ENCODE results near the gene SMIM21. TPM values are rescaled to one million over a fixed set of nuclear protein-coding genes. Genes with fewer than 3 reads are reported as not detected.

Gene SMIM21
- total RNA-seq, 2 experiments from 2014 or later: not detected

- H3K4me1 Mint-ChIP-seq (ENCODE audit: low read depth): no peaks in the 10 kb centered on the region
These were observed 44.3 kb upstream of the SMIM21 start for GRCh38 chr18:75471850-75472249.

GRCh38 chr18:75467851-75468250 lies 40.3 kb upstream of the SMIM21 start:
- Histone ChIP-seq H3K27me3 (ENCODE audit: control insufficient read depth in 1 of 2, insufficient read depth in 2 of 2, low read length in 2 of 2) (no peaks in the 10 kb centered on the region), H3K36me3 (ENCODE audit: insufficient read depth, low read length) (no peaks in the 10 kb centered on the region), H3K4me1 (ENCODE audit: insufficient read depth, low read length) (no peaks in the 10 kb centered on the region), H3K9me3 (ENCODE audit: control insufficient read depth in 1 of 2, insufficient read depth in 1 of 2, low read length in 2 of 2) (no peaks in the 10 kb centered on the region), H3K27ac (ENCODE audit: low read depth in 1 of 2, low read length in 2 of 2) (no peak overlapping the region), H3K4me3 (ENCODE audit: low read length) (no peak overlapping the region)
- TF ChIP-seq CTCF (IDR thresholded peaks at IDR 0.05): no peak
- intact Hi-C loops (cut with DNase I, micrococcal nuclease): no loop called here
- CTCF ChIA-PET: no interaction called here
- DNase-seq (no peak), ATAC-seq (ENCODE audit: poor library complexity) (no peak)
- H3K27ac Mint-ChIP-seq: no peak overlapping the region
- no peaks in the 10 kb centered on the region for H3K36me3 Mint-ChIP-seq (ENCODE audit: low read depth)
- no peaks in the 10 kb centered on the region for H3K4me1 Mint-ChIP-seq (ENCODE audit: low read depth)
- H3K9me3 Mint-ChIP-seq: no peaks in the 10 kb centered on the region
- H3K27me3 Mint-ChIP-seq: peaks cover 13% of the 10 kb centered on the region
- POLR2A ChIA-PET: no interaction called here
- no peak overlapping the region for H3K4me3 Mint-ChIP-seq

More at GRCh38 chr18:75471850-75472249, 44.3 kb upstream of the SMIM21 start:
- ChIA-PET POLR2A (no interaction called here), CTCF (no interaction called here)
- Histone ChIP-seq H3K4me3 (ENCODE audit: low read length) (no peak overlapping the region), H3K27me3 (ENCODE audit: control insufficient read depth in 1 of 2, insufficient read depth in 2 of 2, low read length in 2 of 2) (no peaks in the 10 kb centered on the region), H3K9me3 (ENCODE audit: control insufficient read depth in 1 of 2, insufficient read depth in 1 of 2, low read length in 2 of 2) (no peaks in the 10 kb centered on the region), H3K27ac (ENCODE audit: low read depth in 1 of 2, low read length in 2 of 2) (no peak overlapping the region), H3K4me1 (ENCODE audit: insufficient read depth, low read length) (no peaks in the 10 kb centered on the region), H3K36me3 (ENCODE audit: insufficient read depth, low read length) (no peaks in the 10 kb centered on the region)
- Mint-ChIP-seq H3K9me3 (no peaks in the 10 kb centered on the region), H3K27me3 (peaks cover 18% of the 10 kb centered on the region), H3K36me3 (ENCODE audit: low read depth) (no peaks in the 10 kb centered on the region), H3K4me3 (no peak overlapping the region), H3K27ac (no peak overlapping the region)
- ATAC-seq (ENCODE audit: poor library complexity): no peak
- no peak for DNase-seq
- TF ChIP-seq CTCF (IDR thresholded peaks at IDR 0.05): no peak
- intact Hi-C loops (cut with DNase I, micrococcal nuclease): loop anchor here in 1 of 2 experiments (10.0 kb wide), 2 partner anchors 847 to 873 kb away; no protein-coding TSS in a partner anchor

GRCh38 chr18:75467281-75467795 lies 39.8 kb upstream of the SMIM21 start:
- H3K27ac Mint-ChIP-seq: no peak overlapping the region
- intact Hi-C loops (cut with DNase I, micrococcal nuclease): no loop called here
- no peaks in the 10 kb centered on the region for H3K4me1 Mint-ChIP-seq (ENCODE audit: low read depth)
- TF ChIP-seq CTCF (IDR thresholded peaks at IDR 0.05): no peak
- no peaks in the 10 kb centered on the region for H3K4me1 ChIP-seq (ENCODE audit: insufficient read depth, low read length)
- no peaks in the 10 kb centered on the region for H3K36me3 ChIP-seq (ENCODE audit: insufficient read depth, low read length)
- POLR2A ChIA-PET: no interaction called here
- ATAC-seq (ENCODE audit: poor library complexity) (no peak), DNase-seq (no peak)
- no peaks in the 10 kb centered on the region for H3K27me3 ChIP-seq (ENCODE audit: control insufficient read depth in 1 of 2, insufficient read depth in 2 of 2, low read length in 2 of 2)
- no peaks in the 10 kb centered on the region for H3K36me3 Mint-ChIP-seq (ENCODE audit: low read depth)
- H3K4me3 Mint-ChIP-seq: no peak overlapping the region
- H3K27ac ChIP-seq (ENCODE audit: low read depth in 1 of 2, low read length in 2 of 2): no peak overlapping the region
- no peaks in the 10 kb centered on the region for H3K9me3 ChIP-seq (ENCODE audit: control insufficient read depth in 1 of 2, insufficient read depth in 1 of 2, low read length in 2 of 2)
- CTCF ChIA-PET: no interaction called here
- peaks cover 12% of the 10 kb centered on the region for H3K27me3 Mint-ChIP-seq
- no peaks in the 10 kb centered on the region for H3K9me3 Mint-ChIP-seq
- no peak overlapping the region for H3K4me3 ChIP-seq (ENCODE audit: low read length)

All from CD4-positive, alpha-beta T cell (primary cell).